Aorta (tissue), 5 donors: ENCODE results near the gene MED13L. TPM values are rescaled to one million over a fixed set of nuclear protein-coding genes. Genes with fewer than 3 reads are reported as not detected.
A peak's percentile ranks its signal among the peaks of the same experiment; 100 is the strongest.

Source experiments
- ATAC-seq: fragments of 200-7000 bp; cut with Tn5 transposase; one replicate; pipeline ENCODE4 v1.9.1; 2022; ENCODE audit warnings: moderate library complexity; ENCODE audit not compliant: low FRiP score
- DNase-seq, 2 donors: peaks; one replicate each; pipeline ENCODE4 v3.0.0-alpha.2; 2020
- H3K27ac ChIP-seq, 2 donors: one replicate each; pipeline ENCODE4 v1.5.1; 2013; ENCODE audit warnings: low read length in 2 of 2, mild to moderate bottlenecking in 2 of 2, moderate library complexity in 2 of 2, control low read depth in 1 of 2, inconsistent platforms in 1 of 2, low read depth in 1 of 2
- H3K27me3 ChIP-seq, 2 donors: one replicate each; pipeline ENCODE4 v1.6.1; 2013; ENCODE audit warnings: control low read depth in 1 of 2, low read length in 1 of 2, mild to moderate bottlenecking in 1 of 2, moderate library complexity in 1 of 2; ENCODE audit not compliant: insufficient read depth in 2 of 2, control insufficient read depth in 1 of 2
- H3K36me3 ChIP-seq, 2 donors: one replicate each; pipeline ENCODE4 v1.6.1; 2013; ENCODE audit warnings: control low read depth in 1 of 2, low read length in 1 of 2, mild to moderate bottlenecking in 1 of 2; ENCODE audit not compliant: insufficient read depth in 2 of 2, control insufficient read depth in 1 of 2
- H3K4me1 ChIP-seq, 2 donors: one replicate each; pipeline ENCODE4 v1.6.1; 2013; ENCODE audit warnings: low read length in 2 of 2, control low read depth in 1 of 2, mild to moderate bottlenecking in 1 of 2, moderate library complexity in 1 of 2; ENCODE audit not compliant: insufficient read depth in 2 of 2, control insufficient read depth in 1 of 2
- H3K4me3 ChIP-seq, 2 donors: one replicate each; pipeline ENCODE4 v1.5.1; 2013; ENCODE audit warnings: low read length in 2 of 2, control low read depth in 1 of 2, mild to moderate bottlenecking in 1 of 2
- H3K9me3 ChIP-seq: one replicate; pipeline ENCODE4 v1.6.1; 2013; ENCODE audit warnings: mild to moderate bottlenecking, low read length; ENCODE audit not compliant: control insufficient read depth
- WGBS, 2 donors: extraction: QIAGEN DNeasy Blood & Tissue Kit; methylation state at CpG; one replicate each; pipeline ENCODE4 v1.1.7; 2013; 5-methylcytosine and 5-hydroxymethylcytosine counted together
- intact Hi-C, 2 donors: fragments of 100-400 bp; cut with DNase I; formaldehyde crosslinking; loops; one replicate each; pipeline versions ENCODE4 v1.14.2 to v1.15.0; 2022
- polyA plus RNA-seq, 2 donors: library from polyadenylated mRNA; stranded (reverse); fragments of 200-250 nt; gene quantifications; one replicate each; pipeline ENCODE4 v1.2.3, GENCODE V29; 2013
- total RNA-seq, 2 donors: library from RNA; stranded (reverse); fragmentation: NEBNext Ultra II Directional; extraction: Animal tissue kit (Norgen Biotek cat#: 25700); gene quantifications; one replicate each; pipeline ENCODE4 v1.2.1, GENCODE V29; 2021
- donor health status: healthy with polysubstance abuse.
- donor health status: Bipolar disorder and iron deficiency.
- donor health status: DM: no; HTN: no; CAD: no.
- donor health status: DM: no; HTN: no; CAD: no.
- donor health status: DM: yes; HTN: yes; CAD: no.

MED13L gene
- total and polyA plus RNA-seq, 4 donors: 16.7 to 215 (median 114) TPM

DNA sequence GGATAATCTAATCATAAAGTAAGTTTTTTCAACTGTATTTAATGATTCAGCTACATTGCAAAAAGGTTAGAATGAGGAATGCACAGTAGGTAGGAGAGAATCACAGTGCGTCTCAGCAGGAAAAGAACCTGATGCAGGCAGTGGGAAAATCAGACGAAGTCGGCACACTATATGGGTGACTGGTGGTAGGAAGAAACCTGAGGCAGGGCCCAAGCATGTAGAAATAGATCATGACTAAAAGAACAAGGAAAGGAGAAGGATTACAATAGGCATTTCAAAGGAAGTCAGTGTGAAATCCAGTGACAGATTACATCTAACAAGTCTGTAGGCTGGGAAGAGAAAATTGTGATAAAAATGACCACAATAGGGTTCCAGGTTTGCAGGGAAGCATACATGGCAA is 267.0 kb downstream of the MED13L start:
- H3K36me3 ChIP-seq: peaks cover 6 to 7% of the 10 kb centered on the region in 2 donors
- no peak overlapping the region for H3K4me3 ChIP-seq
- 92 to 96% methylated on average over 3 of the region's 3 CpGs for WGBS, 2 donors
- no peaks in the 10 kb centered on the region for H3K27me3 ChIP-seq
- DNase-seq: no peak
- intact Hi-C loops: loop anchor here in 1 of 2 donors (5.0 to 10.0 kb wide), 3 partner anchors 224 to 592 kb away; partner anchors contain the start of gene MED13L
- no peak overlapping the region for H3K27ac ChIP-seq
- ATAC-seq: no peak
- no peaks in the 10 kb centered on the region for H3K9me3 ChIP-seq
- no peaks in the 10 kb centered on the region for H3K4me1 ChIP-seq

DNA sequence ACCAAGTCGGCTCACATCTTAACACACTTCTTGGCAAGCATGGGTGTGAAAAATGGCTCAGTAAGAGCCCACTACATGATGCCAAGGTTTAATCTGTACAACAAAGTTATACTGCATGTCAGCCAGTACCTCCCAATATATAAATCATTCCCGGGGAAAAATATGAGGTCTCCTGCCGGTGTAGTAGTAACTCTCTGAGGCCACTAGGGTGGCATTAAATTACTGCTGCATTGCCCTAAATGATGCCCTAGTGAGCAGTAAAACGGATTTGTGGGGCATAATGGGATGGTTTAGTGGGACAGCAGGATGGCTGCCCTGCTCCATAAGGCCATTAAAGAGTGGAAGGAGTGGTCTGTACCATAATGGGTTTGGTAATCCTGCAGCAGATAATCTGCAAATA is 267.7 kb downstream of the MED13L start:
- no peak for DNase-seq
- H3K27ac ChIP-seq: no peak overlapping the region
- no peak overlapping the region for H3K4me3 ChIP-seq
- H3K36me3 ChIP-seq: peaks cover 6 to 7% of the 10 kb centered on the region in 2 donors
- H3K4me1 ChIP-seq: no peaks in the 10 kb centered on the region
- intact Hi-C loops: loop anchor here in 1 of 2 donors (5.0 to 10.0 kb wide), 3 partner anchors 225 to 592 kb away; partner anchors contain the start of gene MED13L
- 32 to 36% methylated on average over 4 of the region's 4 CpGs for WGBS, 2 donors
- no peak for ATAC-seq
- no peaks in the 10 kb centered on the region for H3K9me3 ChIP-seq
- H3K27me3 ChIP-seq: no peaks in the 10 kb centered on the region

DNA sequence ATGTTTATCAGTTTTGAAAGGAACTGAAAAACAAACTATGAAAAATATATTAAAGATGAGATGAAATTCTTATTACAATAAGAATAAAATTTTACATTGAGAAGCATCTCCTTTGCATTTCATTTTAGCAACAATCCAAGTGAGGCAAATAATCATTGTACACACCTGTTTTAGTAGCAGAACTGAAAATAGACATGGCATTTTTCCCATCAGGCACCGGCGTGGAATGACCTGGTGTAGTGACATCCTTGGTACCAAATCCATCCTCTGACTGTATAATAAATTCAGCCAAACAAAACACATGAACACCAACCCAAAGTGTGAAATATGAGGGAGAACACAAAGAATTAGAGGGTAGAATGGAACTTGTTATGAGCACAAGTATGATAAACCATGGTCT is 271.4 kb downstream of the MED13L start:
- Histone ChIP-seq H3K4me1 (no peaks in the 10 kb centered on the region), H3K27me3 (no peaks in the 10 kb centered on the region), H3K27ac (no peak overlapping the region), H3K36me3 (peaks cover 6 to 7% of the 10 kb centered on the region in 2 donors), H3K9me3 (no peaks in the 10 kb centered on the region), H3K4me3 (no peak overlapping the region)
- ATAC-seq (no peak), DNase-seq (no peak)
- 14 to 17% methylated on average over 2 of the region's 2 CpGs for WGBS, 2 donors
- intact Hi-C loops: no loop called here

DNA sequence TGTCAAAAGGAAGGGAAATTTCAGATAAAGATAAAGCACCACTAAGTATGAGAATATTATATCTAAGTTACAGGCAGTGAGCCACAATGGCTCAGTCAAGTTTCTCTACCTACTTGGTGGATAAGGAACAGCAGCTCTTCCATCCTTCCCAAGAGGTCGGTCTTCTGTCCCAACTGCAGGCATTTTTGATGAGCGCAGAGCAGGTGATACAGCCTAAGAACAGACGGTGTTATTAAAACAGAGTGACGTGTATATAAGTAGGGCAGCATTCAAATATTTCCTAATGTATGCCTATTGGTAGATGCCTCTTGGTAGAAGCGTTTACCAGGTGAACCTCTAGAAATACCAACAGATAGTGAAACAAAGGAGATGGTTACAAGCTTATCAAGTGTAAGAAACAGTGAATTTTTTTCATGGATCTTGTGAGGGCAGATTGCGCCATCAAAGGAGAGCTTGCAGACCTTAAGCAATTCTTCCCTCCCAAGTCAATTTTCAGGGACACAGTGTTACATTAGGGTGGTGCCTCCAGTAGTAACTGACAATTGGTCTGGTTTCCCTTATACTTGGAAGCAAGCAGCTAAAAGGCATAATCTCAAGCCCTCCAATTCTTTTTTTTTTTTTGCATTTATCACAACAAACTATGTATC is 274.5 kb downstream of the MED13L start:
- Histone ChIP-seq H3K36me3 (peaks cover 2 to 3% of the 10 kb centered on the region in 2 donors), H3K4me3 (no peak overlapping the region), H3K9me3 (no peaks in the 10 kb centered on the region), H3K4me1 (peaks cover 0 to 2% of the 10 kb centered on the region in 2 donors), H3K27ac (no peak overlapping the region), H3K27me3 (no peaks in the 10 kb centered on the region)
- no peak for DNase-seq
- ATAC-seq: no peak
- intact Hi-C loops: loop anchor here in 1 of 2 donors (5.0 kb wide), 1 partner anchor 599 kb away; no protein-coding TSS in a partner anchor
- WGBS, 2 donors: 93 to 96% methylated on average over 6 of the region's 6 CpGs

DNA sequence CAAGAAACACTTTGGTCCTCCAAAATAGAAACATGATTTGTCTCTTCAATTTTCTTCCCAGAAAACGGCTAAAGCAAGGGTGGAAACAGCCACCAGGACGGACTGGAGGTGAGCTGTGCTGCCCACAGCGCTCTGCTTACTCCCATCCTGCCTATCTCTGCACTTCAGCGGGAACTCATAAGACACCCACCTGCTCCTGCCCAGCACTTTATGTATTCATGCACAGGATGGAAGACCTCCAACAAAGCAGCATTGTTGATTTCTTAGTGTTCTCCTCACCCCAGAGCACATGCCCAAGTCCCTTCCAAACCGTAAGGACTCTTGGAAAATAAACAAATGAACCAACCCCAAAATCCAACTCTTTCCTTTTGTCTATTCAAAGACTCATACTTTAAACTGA is 277.2 kb downstream of the MED13L start:
- Histone ChIP-seq H3K9me3 (no peaks in the 10 kb centered on the region), H3K4me1 (peaks cover 0 to 2% of the 10 kb centered on the region in 2 donors), H3K4me3 (no peak overlapping the region), H3K36me3 (peaks cover 0 to 5% of the 10 kb centered on the region in 2 donors), H3K27ac (no peak overlapping the region), H3K27me3 (no peaks in the 10 kb centered on the region)
- DNase-seq (no peak), ATAC-seq (no peak)
- intact Hi-C loops: loop anchor here in 1 of 2 donors (5.0 kb wide), 1 partner anchor 602 kb away; no protein-coding TSS in a partner anchor
- WGBS, 2 donors: 69 to 73% methylated on average over 5 of the region's 5 CpGs

DNA sequence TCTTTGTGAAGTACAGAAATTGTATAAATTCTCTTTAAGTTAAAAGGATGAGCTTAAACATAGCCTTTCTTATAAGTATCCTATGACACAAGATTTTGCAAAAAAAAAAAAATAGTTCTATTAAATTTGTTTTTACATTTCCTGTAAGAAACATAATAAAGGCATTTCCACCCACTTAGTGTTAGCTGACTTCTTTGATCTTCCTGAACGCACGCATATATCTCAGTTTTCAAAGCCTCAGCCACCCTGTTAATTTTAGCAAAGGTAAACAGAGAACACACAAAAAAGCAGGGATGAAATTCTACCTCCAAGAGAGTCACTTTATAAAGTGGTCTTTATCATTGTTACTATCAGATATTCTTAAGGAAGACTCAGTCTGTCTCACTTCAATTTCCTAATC is 277.9 kb downstream of the MED13L start:
- ATAC-seq (no peak), DNase-seq (no peak)
- Histone ChIP-seq H3K36me3 (peaks cover 2 to 7% of the 10 kb centered on the region in 2 donors), H3K4me3 (no peak overlapping the region), H3K27ac (no peak overlapping the region), H3K9me3 (no peaks in the 10 kb centered on the region), H3K4me1 (peaks cover 0 to 2% of the 10 kb centered on the region in 2 donors), H3K27me3 (no peaks in the 10 kb centered on the region)
- intact Hi-C loops: loop anchor here (5.0 to 10.0 kb wide), 4 partner anchors 533 to 708 kb away; no protein-coding TSS in a partner anchor
- 63 to 71% methylated on average over 2 of the region's 2 CpGs for WGBS, 2 donors

DNA sequence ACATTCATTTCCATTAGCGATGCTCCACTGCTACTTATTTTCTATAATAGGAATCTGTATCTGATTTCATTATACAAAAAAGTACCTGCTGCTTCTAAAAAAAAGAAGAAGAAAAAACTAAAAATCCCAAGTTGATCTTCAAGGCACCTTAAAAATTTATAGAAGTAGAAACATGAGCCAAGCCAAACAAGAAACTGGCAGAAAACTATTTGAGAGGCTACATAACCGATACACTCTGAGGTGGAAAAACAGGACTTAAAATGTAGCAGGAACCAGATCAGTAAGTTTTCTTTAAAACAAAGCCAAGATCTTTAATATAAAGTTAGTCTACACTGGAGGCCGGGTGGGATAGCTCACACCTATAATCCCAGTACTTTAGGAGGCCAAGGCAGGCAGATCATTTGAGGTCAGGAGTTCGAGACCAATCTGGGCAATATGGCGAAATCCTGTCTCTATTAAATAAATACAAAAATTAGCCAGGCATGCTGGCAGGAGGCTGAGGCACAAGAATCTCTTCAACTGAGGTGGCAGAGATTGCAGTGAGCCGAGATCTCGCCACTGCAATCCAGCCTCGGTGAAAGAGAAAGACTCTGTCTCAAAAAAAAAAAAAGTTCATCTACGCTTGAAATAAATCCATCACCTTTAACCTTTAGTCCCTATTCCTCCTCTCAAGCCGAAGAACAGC is 278.6 kb downstream of the MED13L start:
- WGBS, 2 donors: 27 to 30% methylated on average over 10 of the region's 10 CpGs
- ATAC-seq (no peak), DNase-seq (no peak)
- Histone ChIP-seq H3K9me3 (no peaks in the 10 kb centered on the region), H3K27ac (no peak overlapping the region), H3K27me3 (no peaks in the 10 kb centered on the region), H3K36me3 (peaks cover 2 to 8% of the 10 kb centered on the region in 2 donors), H3K4me3 (no peak overlapping the region), H3K4me1 (peaks cover 0 to 2% of the 10 kb centered on the region in 2 donors)
- intact Hi-C loops: loop anchor here (5.0 to 10.0 kb wide), 4 partner anchors 533 to 708 kb away; no protein-coding TSS in a partner anchor

DNA sequence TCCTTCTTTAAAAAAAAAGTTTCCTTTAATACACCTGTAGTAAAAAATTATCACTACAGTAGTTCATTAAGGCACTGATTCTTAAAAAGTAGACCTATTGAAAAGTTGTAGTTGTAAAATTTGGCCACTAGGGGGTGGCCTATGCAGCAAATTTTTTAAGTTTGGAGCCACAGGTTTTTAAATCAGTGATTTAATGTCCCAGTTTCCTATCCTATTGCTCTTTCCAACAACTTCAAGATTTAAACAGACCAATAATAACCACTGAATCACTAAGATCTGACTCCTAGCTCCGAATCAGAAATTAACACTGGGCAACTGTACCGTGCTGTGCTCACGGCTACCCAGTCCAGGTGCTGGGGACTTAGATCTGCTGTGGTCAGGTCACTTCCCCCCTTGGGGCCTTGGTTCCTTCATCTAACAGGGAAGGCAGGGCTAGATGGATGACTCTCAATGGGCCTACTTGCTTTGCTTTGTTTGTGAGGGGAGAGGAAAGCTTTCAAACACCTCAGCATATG is 279.3 kb downstream of the MED13L start:
- Histone ChIP-seq H3K4me1 (peaks cover 0 to 2% of the 10 kb centered on the region in 2 donors), H3K27ac (peak overlapping the region in 1 of 2 donors; percentile 59), H3K27me3 (no peaks in the 10 kb centered on the region), H3K9me3 (no peaks in the 10 kb centered on the region), H3K36me3 (peaks cover 2 to 11% of the 10 kb centered on the region in 2 donors), H3K4me3 (no peak overlapping the region)
- 16 to 24% methylated on average over 3 of the region's 3 CpGs for WGBS, 2 donors
- no peak for DNase-seq
- ATAC-seq: peak; percentile 75
- intact Hi-C loops: loop anchor here (5.0 to 10.0 kb wide), 4 partner anchors 534 to 709 kb away; no protein-coding TSS in a partner anchor
